RWPE1 (cell line): ENCODE measurements around the gene SCYL1.

ENCODE experiments used
- CTCF ChIA-PET: fragments of 350-600 bp; sonication (Branson Sonifier 250); formaldehyde crosslinking; extraction: SDS; loops from one replicate; lab custom pipeline; 2021; lab: Yijun Ruan, JAX
- POLR2A ChIA-PET: fragments of 400-600 bp; formaldehyde crosslinking; extraction: SDS; loops from one replicate; lab custom pipeline; 2020; ENCODE audit warnings: antibody characterized with exemption; ENCODE audit not compliant: low non-redundant PET; lab: Yijun Ruan, JAX
- DNase-seq: peaks from one replicate; pipeline ENCODE4 v3.0.0; 2012; ENCODE audit warnings: low spot score
- H3K27ac ChIP-seq: fragments of 450-650 bp; 2 replicates; pipeline ENCODE4 v1.5.1; 2017
- TF ChIP-seq, protein P1 (sequence below): fragments of 450-650 bp; conservative IDR thresholded peaks from 2 replicates; pipeline ENCODE4 v1.5.1; 2017; ENCODE audit warnings: low read depth, mild to moderate bottlenecking

Gene SCYL1

DNA sequence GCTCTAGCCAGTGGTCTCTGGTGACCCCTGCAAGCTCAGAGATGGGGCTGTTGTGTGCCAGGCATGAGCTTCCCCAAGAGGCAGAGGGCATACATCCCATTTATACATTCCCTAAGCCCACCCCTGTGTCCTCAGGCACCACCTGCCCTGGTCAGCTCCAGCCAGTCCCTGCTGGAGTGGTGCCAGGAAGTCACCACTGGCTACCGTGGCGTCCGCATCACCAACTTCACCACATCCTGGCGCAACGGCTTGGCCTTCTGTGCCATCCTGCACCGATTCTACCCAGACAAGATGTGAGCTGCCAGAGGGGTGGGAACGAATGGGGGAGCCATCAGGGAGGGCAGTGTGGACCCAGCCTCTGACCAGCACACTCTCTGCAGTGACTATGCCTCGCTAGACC is 59.2 kb downstream of the SCYL1 start:
- TF ChIP-seq, protein P1, sequence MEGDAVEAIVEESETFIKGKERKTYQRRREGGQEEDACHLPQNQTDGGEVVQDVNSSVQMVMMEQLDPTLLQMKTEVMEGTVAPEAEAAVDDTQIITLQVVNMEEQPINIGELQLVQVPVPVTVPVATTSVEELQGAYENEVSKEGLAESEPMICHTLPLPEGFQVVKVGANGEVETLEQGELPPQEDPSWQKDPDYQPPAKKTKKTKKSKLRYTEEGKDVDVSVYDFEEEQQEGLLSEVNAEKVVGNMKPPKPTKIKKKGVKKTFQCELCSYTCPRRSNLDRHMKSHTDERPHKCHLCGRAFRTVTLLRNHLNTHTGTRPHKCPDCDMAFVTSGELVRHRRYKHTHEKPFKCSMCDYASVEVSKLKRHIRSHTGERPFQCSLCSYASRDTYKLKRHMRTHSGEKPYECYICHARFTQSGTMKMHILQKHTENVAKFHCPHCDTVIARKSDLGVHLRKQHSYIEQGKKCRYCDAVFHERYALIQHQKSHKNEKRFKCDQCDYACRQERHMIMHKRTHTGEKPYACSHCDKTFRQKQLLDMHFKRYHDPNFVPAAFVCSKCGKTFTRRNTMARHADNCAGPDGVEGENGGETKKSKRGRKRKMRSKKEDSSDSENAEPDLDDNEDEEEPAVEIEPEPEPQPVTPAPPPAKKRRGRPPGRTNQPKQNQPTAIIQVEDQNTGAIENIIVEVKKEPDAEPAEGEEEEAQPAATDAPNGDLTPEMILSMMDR: no peak
- CTCF ChIA-PET: interaction anchor here (2.3 kb wide), 1 partner anchor 10 kb away, joined by 9 read pairs; no protein-coding TSS in a partner anchor
- DNase-seq: no peak
- POLR2A ChIA-PET: no interaction called here
- H3K27ac ChIP-seq: peak overlapping the region; percentile 38

GRCh38 chr11:65584723-65585171 is 59.9 kb downstream of the SCYL1 start:
- peak overlapping the region; percentile 38; the same call in 1 of the 2 replicates for H3K27ac ChIP-seq
- TF ChIP-seq, protein P1: no peak
- CTCF ChIA-PET: no interaction called here
- DNase-seq: no peak
- POLR2A ChIA-PET: interaction anchor here (1.0 kb wide), 1 partner anchor 8 kb away, joined by 4 read pairs; no protein-coding TSS in a partner anchor

DNA sequence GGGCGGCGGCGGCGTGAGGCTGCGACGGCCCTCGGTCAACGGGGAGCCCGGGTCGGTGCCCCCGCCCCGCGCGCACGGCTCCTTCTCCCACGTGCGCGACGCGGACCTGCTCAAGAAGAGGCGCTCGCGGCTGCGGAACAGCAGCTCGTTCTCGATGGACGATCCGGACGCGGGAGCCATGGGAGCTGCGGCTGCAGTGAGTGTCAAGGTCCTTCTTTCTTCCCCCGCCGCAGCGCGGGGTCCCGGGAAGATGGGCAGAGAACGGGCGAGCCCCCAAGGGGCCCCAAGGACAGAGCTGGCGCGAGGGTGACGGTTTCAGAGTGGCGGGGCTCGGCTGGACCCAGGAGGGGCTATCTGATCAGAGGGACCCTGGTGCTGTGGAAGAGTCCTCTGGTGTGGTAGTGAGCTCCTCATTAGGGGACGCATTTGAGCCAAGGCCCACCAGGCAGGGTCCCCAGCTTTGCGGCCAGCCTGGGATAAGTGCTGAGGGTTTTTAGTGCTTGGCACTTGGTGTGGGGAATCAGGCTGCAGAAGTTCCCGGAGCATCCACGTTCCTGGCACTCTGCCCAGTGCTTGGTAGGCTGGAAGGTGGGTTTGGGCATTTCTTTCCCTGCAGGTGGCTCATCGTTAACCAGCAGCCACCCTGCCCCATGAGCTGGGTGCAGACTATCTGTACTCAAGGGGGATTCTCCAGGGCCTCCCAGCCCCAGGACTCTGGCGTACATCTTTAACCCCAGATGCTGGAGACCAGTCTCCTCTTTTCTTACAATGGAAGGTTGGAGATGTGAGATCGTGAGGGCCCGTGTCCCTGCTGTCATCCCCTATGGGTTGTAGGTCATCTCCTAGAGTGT is 60.7 kb downstream of the SCYL1 start:
- ChIA-PET POLR2A (interaction anchor here (1.0 kb wide), 1 partner anchor 9 kb away, joined by 4 read pairs; no protein-coding TSS in a partner anchor), CTCF (no interaction called here)
- H3K27ac ChIP-seq: peak overlapping the region; percentile 68
- no peak for DNase-seq
- TF ChIP-seq, protein P1: no peak

GRCh38 chr11:65586247-65586630 is 61.4 kb downstream of the SCYL1 start:
- TF ChIP-seq, protein P1: no peak
- ChIA-PET POLR2A (no interaction called here), CTCF (no interaction called here)
- no peak for DNase-seq
- peak overlapping the region; percentile 68 for H3K27ac ChIP-seq

- ChIA-PET CTCF (no interaction called here), POLR2A (no interaction called here)
- TF ChIP-seq, protein P1: no peak
- no peak for DNase-seq
- peak overlapping the region; percentile 68 for H3K27ac ChIP-seq
Measured at GRCh38 chr11:65586676-65587075, 61.8 kb downstream of the SCYL1 start.
